GM12873 (cell line): Measurements from ENCODE around the gene NDE1.

Experiments used
- CTCF ChIP-seq: IDR thresholded peaks from 2 replicates; pipeline ENCODE4 v1.5.1; 2012; ENCODE audit warnings: low read depth, mild to moderate bottlenecking, moderate library complexity, low read length, control low read depth; ENCODE audit not compliant: insufficient read depth; ENCODE audit errors: missing control alignments

Gene NDE1

GRCh38 chr16:15705064-15705565 lies 55.1 kb downstream of the NDE1 start:
- no peak for TF ChIP-seq CTCF

- TF ChIP-seq CTCF, result no peak
Observed at GRCh38 chr16:15707332-15707731, 57.3 kb downstream of the NDE1 start.

GRCh38 chr16:15708096-15708495 lies 58.1 kb downstream of the NDE1 start:
- TF ChIP-seq CTCF, result no peak

- TF ChIP-seq CTCF, result no peak
Observed at GRCh38 chr16:15708997-15709396, 59.0 kb downstream of the NDE1 start.

- TF ChIP-seq CTCF, result no peak
Observed at GRCh38 chr16:15714393-15715172, 64.5 kb downstream of the NDE1 start.

- no peak for TF ChIP-seq CTCF
Observed at GRCh38 chr16:15715221-15715620, 65.2 kb downstream of the NDE1 start.

- TF ChIP-seq CTCF, result no peak
Observed at GRCh38 chr16:15716694-15717447, 66.8 kb downstream of the NDE1 start.
